NCI-H82 (cell line): ENCODE results near the gene PRDM2.
A peak's percentile ranks its signal among the peaks of the same experiment; 100 is the strongest.
"Not testable (repeated sequence)": the region's sequence is repeated elsewhere in the genome, so short reads cannot be mapped to it uniquely, and the experiment has no call there.

ENCODE experiments used
- DNase-seq: peaks from one replicate; lab custom pipeline; 2025; lab: John Stamatoyannopoulos, UW

Gene PRDM2

GRCh38 chr1:13699936-13700520 is at the start of gene PRDM2:
PRDM2 (plus strand) TSS chr1:13700188; CDS start chr1:13715606, 15,418 bp downstream.
- DNase-seq, result peak; percentile 61

- DNase-seq, result no peak
Measured at GRCh38 chr1:13651279-13651678, 48.7 kb upstream of the PRDM2 start.

GRCh38 chr1:13652238-13652637 is 47.8 kb upstream of the PRDM2 start:
- DNase-seq, result no peak

GRCh38 chr1:13661539-13661938 is 38.4 kb upstream of the PRDM2 start:
- DNase-seq, result peak; percentile 65

GRCh38 chr1:13662493-13662892 is 37.5 kb upstream of the PRDM2 start:
- peak; percentile 61 for DNase-seq

GRCh38 chr1:13663969-13664368 is 36.0 kb upstream of the PRDM2 start:
- no peak for DNase-seq

GRCh38 chr1:13664451-13664850 is 35.5 kb upstream of the PRDM2 start:
- DNase-seq, result no peak

- peak; percentile 83 for DNase-seq
Measured at GRCh38 chr1:13666317-13666716, 33.7 kb upstream of the PRDM2 start.

GRCh38 chr1:13667691-13668090 is 32.3 kb upstream of the PRDM2 start:
- DNase-seq, result no peak

- no peak for DNase-seq
Measured at GRCh38 chr1:13674377-13674776, 25.6 kb upstream of the PRDM2 start.

- no peak for DNase-seq
Measured at GRCh38 chr1:13675151-13675651, 24.8 kb upstream of the PRDM2 start.

- DNase-seq, result no peak
Measured at GRCh38 chr1:13677896-13678295, 22.1 kb upstream of the PRDM2 start.

- DNase-seq, result no peak
Measured at GRCh38 chr1:13679651-13680050, 20.3 kb upstream of the PRDM2 start.

- not testable (repeated sequence) for DNase-seq
Measured at GRCh38 chr1:13680609-13681008, 19.4 kb upstream of the PRDM2 start.

GRCh38 chr1:13681921-13682320 is 18.1 kb upstream of the PRDM2 start:
- DNase-seq, result peak; percentile 58

- DNase-seq, result peak; percentile 90
Measured at GRCh38 chr1:13682444-13682843, 17.5 kb upstream of the PRDM2 start.

- DNase-seq, result peak; percentile 83
Measured at GRCh38 chr1:13683206-13683605, 16.8 kb upstream of the PRDM2 start.

- no peak for DNase-seq
Measured at GRCh38 chr1:13687151-13687715, 12.8 kb upstream of the PRDM2 start.

GRCh38 chr1:13693094-13693493 is 6.9 kb upstream of the PRDM2 start:
- peak; percentile 79 for DNase-seq

- DNase-seq, result no peak
Measured at GRCh38 chr1:13694886-13695684, 4.9 kb upstream of the PRDM2 start.

GRCh38 chr1:13697738-13698137 is 2.2 kb upstream of the PRDM2 start:
- DNase-seq, result no peak

- DNase-seq, result no peak
Measured at GRCh38 chr1:13699510-13699909, 478 bp upstream of the PRDM2 start.
